Measurements from ENCODE around the gene PAIP2. TPM values are rescaled to one million over a fixed set of nuclear protein-coding genes. Genes with fewer than 3 reads are reported as not detected.

The PAIP2 gene
- total RNA-seq, 2 donors from 2014 or later: 38.1 to 77.5 TPM

DNA sequence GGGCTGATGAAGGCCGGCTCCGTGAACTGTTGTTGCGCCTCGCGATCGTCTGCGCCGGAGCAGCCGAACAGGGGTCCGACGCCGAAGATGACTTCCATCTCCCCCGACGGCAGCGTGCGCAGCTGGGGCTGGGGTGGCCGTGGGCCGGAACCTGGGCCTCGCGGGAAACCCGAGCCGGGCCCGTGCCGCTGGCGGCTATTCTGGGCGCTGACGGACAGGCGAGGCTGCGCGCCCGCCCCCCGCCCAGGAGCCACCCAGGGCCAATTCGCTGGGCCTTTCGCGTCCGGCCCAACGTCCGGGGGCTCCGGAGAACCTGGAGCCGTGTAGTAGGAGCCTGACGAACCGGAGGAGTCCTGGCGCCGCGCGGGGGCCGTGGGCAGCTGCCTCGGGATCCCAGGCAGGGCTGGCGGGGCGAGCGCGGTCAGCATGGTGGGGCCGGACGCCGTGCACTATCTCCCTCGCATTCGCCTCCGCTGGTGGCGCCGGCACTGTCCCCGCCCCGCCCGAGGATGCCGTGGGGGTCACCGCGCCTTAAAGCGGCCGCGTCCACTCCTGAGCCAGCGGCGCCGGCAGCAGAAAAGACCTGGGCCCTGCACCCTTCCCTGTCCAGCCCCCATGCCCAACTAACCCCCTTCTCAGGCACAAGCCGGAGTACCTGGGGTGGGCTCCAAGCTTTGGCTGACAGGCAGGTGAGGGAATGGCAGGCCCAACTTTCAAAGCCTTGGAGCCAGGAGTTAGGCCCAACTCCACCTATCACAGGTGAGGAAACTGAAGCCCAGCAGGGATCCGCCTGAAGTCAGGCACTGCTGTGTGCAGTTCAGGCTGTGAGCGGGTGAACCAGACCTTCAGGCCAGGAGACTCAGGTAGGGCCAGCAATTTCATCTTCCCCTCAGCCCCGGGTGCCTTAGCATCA, 53.3 kb downstream of the PAIP2 start, which contains the start of gene PROB1:
Gene PROB1 (minus strand): TSS at position 451 of the 913 bp plus-strand sequence. CDS start 23 bp downstream, at position 428.
- no peak for ATAC-seq
- H3K9me3 Mint-ChIP-seq: no peaks in the 10 kb centered on the region

GRCh38 chr5:139395844-139396640, 54.4 kb downstream of the PAIP2 start:
- ATAC-seq: no peak
- H3K27ac Mint-ChIP-seq: peak overlapping the region in 1 of 2 donors; percentile 17
- H3K27me3 Mint-ChIP-seq: no peaks in the 10 kb centered on the region
- H3K4me3 Mint-ChIP-seq: peak overlapping the region; percentile 42
- H3K9me3 Mint-ChIP-seq: no peaks in the 10 kb centered on the region
- no peak for DNase-seq (ENCODE audit: low spot score)
- H3K36me3 Mint-ChIP-seq: no peaks in the 10 kb centered on the region
- H3K4me1 Mint-ChIP-seq (ENCODE audit: low read depth in 2 of 2): peaks cover 33 to 37% of the 10 kb centered on the region in 2 donors

More for the DNA sequence above, 53.3 kb downstream of the PAIP2 start, which contains the start of gene PROB1:
- peak within 1 kb of the TSS; percentile 97 for H3K4me3 Mint-ChIP-seq
- H3K4me1 Mint-ChIP-seq (ENCODE audit: low read depth in 2 of 2): peaks cover 43 to 47% of the 10 kb centered on the region in 2 donors
- no peak for DNase-seq (ENCODE audit: low spot score)
- H3K36me3 Mint-ChIP-seq: no peaks in the 10 kb centered on the region
- H3K27me3 Mint-ChIP-seq: no peaks in the 10 kb centered on the region
- H3K27ac Mint-ChIP-seq: peak within 1 kb of the TSS in 1 of 2 donors; percentile 17

GRCh38 chr5:139396691-139397090, 55.0 kb downstream of the PAIP2 start:
- Mint-ChIP-seq H3K4me3 (no peak overlapping the region), H3K27me3 (no peaks in the 10 kb centered on the region), H3K9me3 (no peaks in the 10 kb centered on the region), H3K27ac (no peak overlapping the region), H3K36me3 (no peaks in the 10 kb centered on the region), H3K4me1 (ENCODE audit: low read depth in 2 of 2) (peaks cover 26 to 31% of the 10 kb centered on the region in 2 donors)
- ATAC-seq (no peak), DNase-seq (ENCODE audit: low spot score) (no peak)

DNA sequence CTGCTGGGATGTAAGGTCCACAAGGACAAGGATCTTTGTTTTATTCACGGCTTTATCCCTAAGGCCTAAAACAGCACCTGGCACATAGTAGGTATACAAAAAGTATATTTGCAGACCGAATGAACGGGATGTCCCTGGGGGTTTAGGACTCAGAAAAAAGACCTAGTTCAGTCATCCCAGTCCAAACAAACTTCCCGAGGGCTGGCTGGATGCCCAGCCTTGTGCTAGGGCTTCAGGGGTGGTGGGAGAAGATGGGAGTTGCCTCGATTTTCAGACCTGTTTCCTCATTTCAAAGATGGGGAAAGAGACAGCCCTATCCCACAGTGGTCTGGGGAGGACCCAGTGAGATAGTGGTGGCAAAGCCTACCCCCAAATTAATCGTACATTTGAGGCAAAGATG, 56.3 kb downstream of the PAIP2 start:
- DNase-seq (ENCODE audit: low spot score) (no peak), ATAC-seq (no peak)
- Mint-ChIP-seq H3K27ac (no peak overlapping the region), H3K9me3 (no peaks in the 10 kb centered on the region), H3K36me3 (no peaks in the 10 kb centered on the region), H3K27me3 (no peaks in the 10 kb centered on the region), H3K4me3 (no peak overlapping the region), H3K4me1 (ENCODE audit: low read depth in 2 of 2) (peaks cover 28 to 35% of the 10 kb centered on the region in 2 donors)

DNA sequence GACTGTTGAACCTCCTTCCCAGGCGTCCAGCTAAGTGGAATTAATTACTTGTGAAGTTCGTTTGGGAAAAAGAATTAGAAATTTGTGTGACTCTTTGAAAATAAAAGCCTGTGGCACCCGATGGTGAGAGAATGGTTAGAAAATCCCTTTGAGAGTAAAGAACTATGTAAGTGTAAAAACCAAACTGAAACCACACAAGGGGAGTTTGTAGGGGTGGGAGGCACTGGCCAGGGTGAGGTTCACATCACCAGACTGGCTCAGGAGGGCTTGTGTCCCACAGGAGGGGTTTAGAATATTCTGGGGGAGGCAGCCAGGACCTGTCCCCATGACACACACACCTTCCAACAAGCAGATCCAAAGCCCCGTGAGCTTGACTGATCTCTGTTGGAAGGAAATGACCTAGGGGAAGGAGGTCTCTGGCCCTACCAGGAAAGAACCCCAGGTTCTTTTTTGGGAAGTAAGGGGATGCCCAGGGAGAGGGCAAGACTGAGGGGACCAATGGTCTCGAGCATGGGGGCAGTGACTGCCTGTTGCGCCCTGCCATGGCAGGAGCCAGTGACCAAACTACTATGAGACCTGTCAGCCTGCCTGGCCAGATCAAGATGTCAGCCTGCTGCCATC, 58.0 kb downstream of the PAIP2 start:
- Mint-ChIP-seq H3K4me1 (ENCODE audit: low read depth in 2 of 2) (peaks cover 38 to 52% of the 10 kb centered on the region in 2 donors), H3K27me3 (no peaks in the 10 kb centered on the region), H3K36me3 (no peaks in the 10 kb centered on the region), H3K4me3 (peak overlapping the region; percentile 62), H3K27ac (peak overlapping the region; percentile 62 to 81), H3K9me3 (no peaks in the 10 kb centered on the region)
- no peak for ATAC-seq
- no peak for DNase-seq (ENCODE audit: low spot score)

DNA sequence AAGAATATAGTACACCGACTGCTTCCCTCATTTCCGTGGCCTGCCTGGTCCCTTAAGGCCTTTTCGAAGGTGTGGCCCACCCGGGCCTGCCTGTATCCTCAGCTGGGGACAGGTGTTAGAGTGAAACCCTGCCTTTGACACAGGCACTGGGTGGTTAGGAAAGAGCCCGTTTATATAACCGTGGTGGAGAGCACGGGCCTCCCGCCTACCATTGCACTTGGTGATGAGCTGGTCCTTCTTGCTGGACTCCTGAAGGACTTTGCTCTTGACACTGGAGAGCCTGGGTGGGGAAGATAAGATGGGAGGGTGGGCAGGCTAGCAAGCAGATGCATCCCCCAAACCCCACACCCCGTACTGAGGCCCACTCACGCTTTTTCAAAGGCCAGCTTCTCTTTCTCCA, 59.9 kb downstream of the PAIP2 start:
- ATAC-seq (no peak), DNase-seq (ENCODE audit: low spot score) (no peak)
- Mint-ChIP-seq H3K4me3 (no peak overlapping the region), H3K9me3 (no peaks in the 10 kb centered on the region), H3K27me3 (no peaks in the 10 kb centered on the region), H3K4me1 (ENCODE audit: low read depth in 2 of 2) (peaks cover 35 to 47% of the 10 kb centered on the region in 2 donors), H3K27ac (no peak overlapping the region), H3K36me3 (no peaks in the 10 kb centered on the region)

DNA sequence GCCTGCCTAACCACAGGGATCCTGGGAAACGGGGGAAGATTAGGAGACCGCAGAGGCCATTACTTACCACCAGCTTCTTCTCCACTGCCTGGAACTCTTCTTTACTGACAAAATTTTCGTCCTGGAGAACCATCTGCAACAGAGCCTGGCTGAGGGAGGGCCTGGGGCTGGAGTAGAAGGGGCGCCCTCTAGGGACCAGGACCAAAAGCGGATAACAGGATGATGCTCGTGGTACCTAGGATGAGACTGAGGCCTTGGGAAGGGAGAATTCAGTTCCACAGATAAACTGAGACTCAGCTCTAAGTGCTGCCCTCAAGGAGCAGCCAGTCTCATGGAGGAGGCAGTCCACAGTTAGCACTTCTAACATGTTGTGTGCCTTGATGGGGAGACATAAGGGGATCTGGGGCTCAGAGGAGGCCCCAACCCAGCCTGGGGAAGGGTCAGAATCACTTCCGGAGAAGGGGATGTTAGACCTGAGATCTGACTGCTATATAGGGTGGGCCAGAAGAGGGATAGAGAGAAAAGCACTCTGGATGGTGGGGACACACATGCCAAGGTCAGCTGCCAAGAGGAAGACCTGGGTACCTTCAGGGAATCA, 61.0 kb downstream of the PAIP2 start:
- Mint-ChIP-seq H3K4me3 (peak overlapping the region; percentile 92), H3K36me3 (no peaks in the 10 kb centered on the region), H3K4me1 (ENCODE audit: low read depth in 2 of 2) (peaks cover 33 to 40% of the 10 kb centered on the region in 2 donors), H3K27me3 (no peaks in the 10 kb centered on the region), H3K27ac (peak overlapping the region; percentile 94 to 95), H3K9me3 (no peaks in the 10 kb centered on the region)
- ATAC-seq (no peak), DNase-seq (ENCODE audit: low spot score) (no peak)

DNA sequence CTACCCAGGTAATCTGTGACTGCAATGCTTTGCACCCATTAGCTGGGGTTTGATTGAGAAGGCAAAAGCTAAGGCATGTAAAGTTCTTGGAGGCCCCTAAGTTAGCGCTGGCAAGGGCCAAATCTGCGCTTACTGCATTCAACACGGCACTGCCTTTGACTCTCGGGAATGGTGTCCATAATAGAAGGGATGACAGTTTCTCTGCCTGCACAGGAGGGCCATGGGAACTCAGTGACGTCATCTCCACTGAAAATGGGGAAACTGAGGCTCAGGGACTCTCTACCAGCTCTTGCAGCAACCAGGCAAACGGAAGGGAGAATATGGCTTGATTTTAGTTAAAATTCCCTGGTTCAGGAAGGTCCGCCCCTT, 61.7 kb downstream of the PAIP2 start:
- Mint-ChIP-seq H3K27me3 (no peaks in the 10 kb centered on the region), H3K4me1 (ENCODE audit: low read depth in 2 of 2) (peaks cover 30 to 36% of the 10 kb centered on the region in 2 donors), H3K36me3 (no peaks in the 10 kb centered on the region), H3K4me3 (peak overlapping the region; percentile 92), H3K9me3 (no peaks in the 10 kb centered on the region), H3K27ac (peak overlapping the region; percentile 94 to 95)
- ATAC-seq (no peak), DNase-seq (ENCODE audit: low spot score) (no peak)

- H3K4me3 Mint-ChIP-seq: peak within 1 kb of the TSS; percentile 92
- no peaks in the 10 kb centered on the region for H3K36me3 Mint-ChIP-seq
- ATAC-seq (peak; percentile 96 to 97), DNase-seq (ENCODE audit: low spot score) (peak; percentile 99)
- peaks cover 30 to 36% of the 10 kb centered on the region in 2 donors for H3K4me1 Mint-ChIP-seq (ENCODE audit: low read depth in 2 of 2)
- no peaks in the 10 kb centered on the region for H3K9me3 Mint-ChIP-seq
- peak within 1 kb of the TSS; percentile 94 to 95 for H3K27ac Mint-ChIP-seq
- H3K27me3 Mint-ChIP-seq: no peaks in the 10 kb centered on the region
Observed at GRCh38 chr5:139403787-139404483, 62.3 kb downstream of the PAIP2 start, which contains the start of gene SPATA24. Gene SPATA24, minus strand, starts transcription at chr5:139404089. Its CDS starts 29 bp downstream, at chr5:139404060.

DNA sequence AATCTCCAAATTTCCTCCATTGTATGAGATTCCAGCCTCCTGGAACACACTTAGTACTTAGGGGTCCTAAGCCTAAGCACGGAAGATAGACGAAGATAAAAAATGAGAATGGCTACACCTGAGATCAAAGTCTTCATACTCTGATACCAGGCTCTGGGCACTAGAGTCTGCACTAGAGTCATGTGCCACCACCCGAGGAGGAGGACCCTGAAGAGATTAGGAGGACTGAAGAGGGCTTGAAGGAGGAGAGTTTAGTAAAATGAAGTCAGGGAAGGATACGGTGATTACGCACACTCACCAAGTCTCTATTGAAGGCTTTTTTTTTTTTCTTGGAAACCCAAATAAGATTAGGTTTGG, 62.8 kb downstream of the PAIP2 start:
- Mint-ChIP-seq H3K9me3 (no peaks in the 10 kb centered on the region), H3K4me1 (ENCODE audit: low read depth in 2 of 2) (peaks cover 26 to 31% of the 10 kb centered on the region in 2 donors), H3K27me3 (no peaks in the 10 kb centered on the region), H3K27ac (peak overlapping the region; percentile 94 to 95), H3K4me3 (peak overlapping the region; percentile 92), H3K36me3 (no peaks in the 10 kb centered on the region)
- DNase-seq (ENCODE audit: low spot score): no peak
- no peak for ATAC-seq

DNA sequence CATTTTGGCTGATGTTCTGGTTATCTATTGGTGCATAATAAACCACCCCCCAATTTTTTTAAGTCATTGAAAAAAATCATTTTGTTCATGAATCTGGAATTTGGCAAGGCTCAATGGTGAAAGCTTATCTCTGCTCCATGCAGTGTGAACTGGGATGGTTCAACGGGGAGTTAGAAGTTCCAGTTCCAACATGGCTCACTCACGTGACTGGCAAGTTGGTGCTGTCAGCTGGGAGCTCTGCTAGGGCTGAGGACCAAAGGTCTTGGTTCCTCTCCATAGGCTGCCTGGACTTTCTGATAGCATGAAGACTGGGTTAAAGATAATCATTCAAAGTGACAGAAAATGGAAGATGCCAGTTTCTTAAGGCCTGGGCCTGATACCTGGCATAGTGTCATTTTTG, 65.3 kb downstream of the PAIP2 start:
- Mint-ChIP-seq H3K4me1 (ENCODE audit: low read depth in 2 of 2) (peaks cover 20 to 25% of the 10 kb centered on the region in 2 donors), H3K27me3 (no peaks in the 10 kb centered on the region), H3K36me3 (no peaks in the 10 kb centered on the region), H3K27ac (no peak overlapping the region), H3K4me3 (no peak overlapping the region), H3K9me3 (no peaks in the 10 kb centered on the region)
- DNase-seq (ENCODE audit: low spot score) (peak; percentile 6), ATAC-seq (no peak)

GRCh38 chr5:139407517-139407916, 65.9 kb downstream of the PAIP2 start:
- Mint-ChIP-seq H3K4me1 (ENCODE audit: low read depth in 2 of 2) (peaks cover 18 to 22% of the 10 kb centered on the region in 2 donors), H3K27me3 (no peaks in the 10 kb centered on the region), H3K36me3 (no peaks in the 10 kb centered on the region), H3K27ac (no peak overlapping the region), H3K9me3 (no peaks in the 10 kb centered on the region), H3K4me3 (no peak overlapping the region)
- DNase-seq (ENCODE audit: low spot score) (peak; percentile 31), ATAC-seq (no peak)

GRCh38 chr5:139408191-139408590, 66.5 kb downstream of the PAIP2 start:
- Mint-ChIP-seq H3K9me3 (no peaks in the 10 kb centered on the region), H3K36me3 (no peaks in the 10 kb centered on the region), H3K27ac (no peak overlapping the region), H3K4me3 (no peak overlapping the region), H3K27me3 (no peaks in the 10 kb centered on the region), H3K4me1 (ENCODE audit: low read depth in 2 of 2) (peaks cover 12 to 16% of the 10 kb centered on the region in 2 donors)
- peak; percentile 20 for DNase-seq (ENCODE audit: low spot score)
- ATAC-seq: no peak
